Jurkat, Clone E6-1 (cell line): ENCODE results near the gene GAREM1.

Source experiments
- DNase-seq: peaks from one replicate; pipeline ENCODE4 v3.0.0-alpha.2; 2011; ENCODE audit warnings: low read depth, low spot score
- H3K4me3 ChIP-seq: 2 replicates; pipeline ENCODE4 v1.5.1; 2011; ENCODE audit warnings: mild to moderate bottlenecking, low read length, control low read depth, moderate library complexity

GAREM1 gene

GRCh38 chr18:32378705-32379104 is 92.0 kb downstream of the GAREM1 start:
- no peak for DNase-seq
- H3K4me3 ChIP-seq = no peak overlapping the region

- H3K4me3 ChIP-seq = no peak overlapping the region
- no peak for DNase-seq
These were observed 96.7 kb downstream of the GAREM1 start for GRCh38 chr18:32373995-32374394.

GRCh38 chr18:32373505-32373904 is 97.2 kb downstream of the GAREM1 start:
- no peak for DNase-seq
- no peak overlapping the region for H3K4me3 ChIP-seq

GRCh38 chr18:32372381-32373061 is 98.2 kb downstream of the GAREM1 start:
- no peak for DNase-seq
- no peak overlapping the region for H3K4me3 ChIP-seq

- H3K4me3 ChIP-seq = no peak overlapping the region
- no peak for DNase-seq
These were observed 98.7 kb downstream of the GAREM1 start for GRCh38 chr18:32372047-32372380.

- DNase-seq = no peak
- H3K4me3 ChIP-seq = no peak overlapping the region
These were observed 99.3 kb downstream of the GAREM1 start for GRCh38 chr18:32371384-32371783.

- H3K4me3 ChIP-seq = no peak overlapping the region
- DNase-seq = no peak
These were observed 101.7 kb downstream of the GAREM1 start for GRCh38 chr18:32368991-32369390.

- no peak overlapping the region for H3K4me3 ChIP-seq
- DNase-seq = no peak
These were observed 102.5 kb downstream of the GAREM1 start for GRCh38 chr18:32368170-32368569.

- no peak for DNase-seq
- no peak overlapping the region for H3K4me3 ChIP-seq
These were observed 103.8 kb downstream of the GAREM1 start for GRCh38 chr18:32366586-32367538.

GRCh38 chr18:32362484-32362883 is 108.2 kb downstream of the GAREM1 start:
- DNase-seq = no peak
- no peak overlapping the region for H3K4me3 ChIP-seq

- DNase-seq = no peak
These were observed 109.9 kb downstream of the GAREM1 start for GRCh38 chr18:32360682-32361345.

GRCh38 chr18:32358529-32358928 is 112.2 kb downstream of the GAREM1 start:
- no peak overlapping the region for H3K4me3 ChIP-seq

More at GRCh38 chr18:32360682-32361345, 109.9 kb downstream of the GAREM1 start:
- H3K4me3 ChIP-seq = no peak overlapping the region

GRCh38 chr18:32358075-32358474 is 112.6 kb downstream of the GAREM1 start:
- no peak overlapping the region for H3K4me3 ChIP-seq
- DNase-seq = no peak

More at GRCh38 chr18:32358529-32358928, 112.2 kb downstream of the GAREM1 start:
- DNase-seq = no peak

GRCh38 chr18:32355896-32356295 is 114.8 kb downstream of the GAREM1 start:
- DNase-seq = no peak
- H3K4me3 ChIP-seq = no peak overlapping the region

GRCh38 chr18:32354518-32354917 is 116.2 kb downstream of the GAREM1 start:
- DNase-seq = no peak
- no peak overlapping the region for H3K4me3 ChIP-seq

- DNase-seq = no peak
These were observed 117.4 kb downstream of the GAREM1 start for GRCh38 chr18:32353257-32353656.

GRCh38 chr18:32351032-32351431 is 119.7 kb downstream of the GAREM1 start:
- DNase-seq = no peak
- no peak overlapping the region for H3K4me3 ChIP-seq

More at GRCh38 chr18:32353257-32353656, 117.4 kb downstream of the GAREM1 start:
- H3K4me3 ChIP-seq = no peak overlapping the region

- no peak overlapping the region for H3K4me3 ChIP-seq
- DNase-seq = no peak
These were observed 120.8 kb downstream of the GAREM1 start for GRCh38 chr18:32349728-32350395.

GRCh38 chr18:32346671-32347070 is 124.0 kb downstream of the GAREM1 start:
- H3K4me3 ChIP-seq = no peak overlapping the region
- no peak for DNase-seq
